ENCODE data around the gene NFKBIZ.

NFKBIZ gene

DNA sequence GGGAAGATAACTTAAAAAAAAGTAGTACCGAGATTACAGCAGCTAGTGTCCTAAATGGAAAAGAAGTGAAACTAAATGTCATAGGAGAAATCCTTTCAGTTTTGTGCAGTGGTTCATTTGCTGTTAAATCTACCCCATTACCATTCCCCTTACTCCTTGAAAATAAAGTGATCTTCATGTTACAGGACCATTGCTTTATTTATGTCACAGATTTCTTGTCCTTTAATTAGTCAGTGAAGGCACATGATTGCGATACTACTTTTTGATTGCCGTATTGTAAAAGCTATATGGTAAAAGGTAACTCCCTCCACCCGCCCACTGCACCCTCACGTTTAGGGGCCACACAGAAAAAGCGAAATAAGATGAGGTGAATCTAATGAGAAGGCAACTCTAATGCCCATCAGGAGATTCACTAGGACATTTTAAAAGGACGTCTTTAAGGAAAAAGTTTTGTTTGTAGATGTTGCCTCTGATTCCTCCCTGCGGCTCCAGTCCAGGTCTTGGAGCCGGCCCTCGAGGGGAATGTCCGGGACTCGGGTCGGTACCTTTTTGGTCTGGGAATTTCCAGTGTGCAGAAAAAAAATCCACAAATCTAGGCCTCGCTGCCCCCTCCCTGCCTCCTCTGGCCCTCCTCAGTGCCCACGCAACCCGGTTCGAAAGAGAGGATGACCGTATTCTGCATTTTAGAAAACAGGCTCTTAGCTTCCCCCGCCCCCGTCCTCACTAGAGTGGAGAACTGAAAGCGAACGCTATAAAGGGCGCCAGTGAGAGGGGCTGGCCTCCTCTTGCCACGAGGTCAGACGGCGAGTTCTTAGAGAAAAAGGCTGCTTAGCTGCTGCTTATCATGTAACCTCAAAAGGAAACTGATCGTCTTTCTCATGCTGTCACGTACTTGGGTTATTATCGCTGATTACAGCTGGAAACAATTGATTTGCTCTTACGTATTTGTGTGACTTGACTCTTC is 21.8 kb upstream of the NFKBIZ start:
- DNase-seq (ENCODE audit: low read depth, low spot score), result peak; percentile 77

- no peak for DNase-seq (ENCODE audit: low read depth, low spot score)
These were observed 21.0 kb upstream of the NFKBIZ start for GRCh38 chr3:101828276-101828675.

DNA sequence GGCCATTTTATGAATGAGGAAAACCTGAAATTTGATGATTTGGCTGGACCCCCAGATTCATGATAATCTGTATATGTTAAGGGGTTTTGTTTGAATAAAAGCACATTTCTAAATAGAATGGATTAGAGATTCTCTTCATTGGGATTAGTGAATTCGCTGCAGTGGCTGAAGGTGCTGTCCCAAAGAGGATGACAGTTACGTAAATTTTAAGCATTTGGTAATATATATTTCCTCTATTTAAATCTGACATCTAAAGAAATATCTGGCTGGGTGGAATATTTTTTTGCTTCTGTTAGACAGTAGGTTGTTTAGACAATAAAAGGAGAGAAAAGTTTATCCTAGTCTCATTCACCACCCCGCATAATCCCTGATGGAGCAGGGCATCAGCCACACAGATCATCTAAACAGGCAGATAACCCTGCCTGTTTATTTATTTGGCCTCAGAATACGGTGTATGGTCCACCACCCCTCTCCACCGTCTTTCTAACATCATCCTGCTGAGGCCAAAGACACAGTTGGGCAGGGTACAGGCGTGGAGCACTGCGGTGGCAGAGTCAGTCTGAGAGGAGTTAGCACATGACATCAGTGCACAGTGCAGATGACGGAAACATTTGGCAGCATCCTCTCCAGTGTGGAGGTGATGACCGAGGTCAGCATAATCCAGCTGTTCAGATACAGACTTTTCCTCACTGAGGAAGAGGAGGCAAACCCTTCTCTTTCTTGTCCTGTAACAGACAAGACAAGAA is 20.4 kb upstream of the NFKBIZ start:
- no peak for DNase-seq (ENCODE audit: low read depth, low spot score)

DNA sequence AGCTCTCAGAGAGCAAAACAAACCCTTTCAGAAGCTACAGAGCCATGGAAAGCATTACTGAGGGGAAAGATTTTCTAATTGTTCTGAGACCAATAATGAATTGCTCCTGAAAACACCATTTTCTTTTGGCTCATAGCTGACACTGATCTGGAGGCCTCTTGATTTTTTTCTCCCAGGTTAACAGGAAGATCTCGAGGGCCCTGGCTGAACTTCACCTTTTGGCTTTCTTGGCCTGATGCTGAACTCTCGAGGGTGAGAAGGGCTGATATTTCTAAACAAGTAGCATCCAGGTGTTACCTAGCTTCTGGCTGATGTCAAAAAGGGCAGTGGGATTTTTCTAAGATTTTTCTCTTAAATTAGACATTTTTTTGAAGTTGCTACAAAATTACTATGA is 19.9 kb upstream of the NFKBIZ start:
- no peak for DNase-seq (ENCODE audit: low read depth, low spot score)

DNA sequence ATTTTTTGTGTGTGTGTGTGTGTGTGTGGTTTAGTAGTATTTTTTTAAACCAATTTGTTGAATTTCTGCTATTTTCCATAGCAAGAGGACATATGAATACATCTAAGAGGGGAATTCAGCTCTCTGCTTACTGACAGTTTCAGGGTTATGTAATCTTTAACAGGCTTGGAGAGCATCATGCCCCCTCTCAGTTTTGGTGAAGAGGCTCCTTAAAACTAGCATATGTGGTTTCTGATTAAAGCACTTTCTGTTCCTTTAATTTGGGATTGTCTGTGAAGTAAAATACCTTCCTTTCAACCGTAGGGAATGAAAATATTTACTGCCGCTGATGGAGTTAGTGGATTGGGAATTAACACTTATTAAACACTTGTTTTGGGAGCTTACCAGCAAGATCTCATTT is 19.4 kb upstream of the NFKBIZ start:
- no peak for DNase-seq (ENCODE audit: low read depth, low spot score)

DNA sequence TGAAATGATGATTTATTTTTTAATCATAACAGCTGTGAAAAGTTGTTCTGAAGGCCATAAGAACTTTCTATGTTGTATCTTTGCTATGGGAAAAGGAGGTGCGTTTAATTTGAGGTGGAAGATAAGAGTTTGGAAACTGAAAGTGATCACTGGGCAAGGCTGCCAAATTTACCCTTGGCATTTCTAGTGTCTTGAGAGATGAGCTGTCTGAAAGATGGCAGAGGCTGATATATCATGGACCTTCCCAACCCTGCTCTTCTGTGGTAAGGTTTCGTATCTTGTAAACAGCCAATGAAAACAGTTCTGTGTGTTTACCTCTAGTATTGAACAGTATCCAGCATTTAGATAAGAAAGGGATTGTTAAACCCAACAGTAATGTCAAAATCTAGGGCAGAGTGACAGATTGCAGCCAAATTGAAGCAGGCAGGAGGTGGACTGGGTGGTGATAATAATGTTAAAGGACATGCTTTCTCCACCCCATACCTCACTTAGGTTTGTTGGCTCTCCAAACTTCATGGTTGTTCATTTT is 15.8 kb upstream of the NFKBIZ start:
- DNase-seq (ENCODE audit: low read depth, low spot score), result no peak

DNA sequence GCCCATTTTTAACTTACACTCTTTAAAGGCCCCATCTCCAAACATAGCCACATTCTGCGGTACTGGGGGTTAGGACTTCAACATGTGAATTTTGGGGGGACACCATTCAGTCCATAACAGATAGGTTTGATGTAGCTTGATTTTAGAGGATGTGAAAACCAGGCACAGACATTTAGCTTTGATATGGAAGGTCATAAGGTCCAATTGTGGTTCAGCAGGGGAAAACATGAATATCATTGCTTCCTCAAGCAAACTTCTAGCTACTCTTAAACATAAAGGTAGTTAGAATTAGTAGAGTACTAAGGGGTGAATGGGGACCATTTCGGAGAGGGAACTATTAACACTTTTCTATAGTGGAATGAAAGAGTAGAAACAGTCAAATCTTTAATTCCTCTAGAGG is 13.6 kb upstream of the NFKBIZ start:
- DNase-seq (ENCODE audit: low read depth, low spot score), result no peak

DNA sequence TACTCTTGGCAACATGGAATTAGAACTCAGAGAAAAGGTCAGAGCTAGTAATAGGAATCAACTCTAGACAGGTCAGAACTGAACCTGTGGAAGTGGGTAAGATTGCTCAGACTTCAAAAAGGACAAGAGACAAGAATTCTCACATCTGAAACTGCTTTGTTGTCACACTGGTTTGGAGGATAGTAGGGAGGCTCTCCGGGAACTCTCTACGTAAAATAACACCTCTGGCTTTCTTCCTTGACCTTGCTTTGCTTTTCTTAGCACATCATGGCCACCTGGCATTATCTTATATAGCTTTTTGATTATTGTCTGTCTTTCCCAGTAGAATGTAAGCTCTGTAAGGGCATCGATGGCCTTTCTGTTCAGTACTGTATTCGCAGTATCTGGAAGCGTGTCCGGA is 13.2 kb upstream of the NFKBIZ start:
- DNase-seq (ENCODE audit: low read depth, low spot score), result no peak

- DNase-seq (ENCODE audit: low read depth, low spot score), result no peak
These were observed 12.4 kb upstream of the NFKBIZ start for GRCh38 chr3:101836652-101837598.

DNA sequence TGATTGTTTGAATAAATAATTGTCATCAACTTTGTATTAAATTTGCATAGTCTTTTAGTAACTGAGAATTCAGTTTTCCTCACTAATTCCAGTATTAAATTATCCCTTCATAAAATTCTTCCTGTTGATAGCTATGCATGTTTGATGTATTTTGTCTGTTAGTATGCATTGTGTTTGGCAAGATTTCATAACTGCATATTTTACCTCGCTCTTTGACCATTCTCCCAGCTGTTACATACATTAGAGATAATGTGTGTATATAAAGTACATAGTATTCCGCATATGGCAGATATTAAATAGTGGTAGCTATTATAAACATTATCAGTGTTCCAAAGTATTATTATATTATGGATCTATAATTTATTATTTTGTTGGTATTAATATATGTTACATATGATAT is 10.6 kb upstream of the NFKBIZ start:
- no peak for DNase-seq (ENCODE audit: low read depth, low spot score)

GRCh38 chr3:101840066-101840465 is 9.2 kb upstream of the NFKBIZ start:
- DNase-seq (ENCODE audit: low read depth, low spot score), result no peak

- DNase-seq (ENCODE audit: low read depth, low spot score), result peak; percentile 88
These were observed 6.9 kb upstream of the NFKBIZ start for GRCh38 chr3:101842245-101842934.

DNA sequence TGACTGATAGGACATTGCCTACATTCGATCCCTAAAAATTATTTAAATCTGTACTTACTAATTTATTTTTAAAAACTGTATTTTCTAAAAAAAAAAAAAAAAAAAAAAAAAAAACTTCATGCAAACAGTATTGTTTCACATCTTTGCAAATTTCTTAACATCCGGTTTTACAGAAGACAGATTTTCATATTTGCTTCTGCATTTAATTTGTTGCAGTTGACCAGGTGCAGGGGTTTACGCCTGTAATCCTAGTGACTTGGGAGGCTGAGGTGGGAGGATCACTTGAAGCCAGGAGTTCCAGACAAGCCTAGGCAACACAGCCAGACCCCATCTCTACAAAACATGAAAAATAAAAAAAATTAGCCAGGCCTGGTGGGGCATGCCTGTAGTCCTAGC is 6.4 kb upstream of the NFKBIZ start:
- no peak for DNase-seq (ENCODE audit: low read depth, low spot score)

GRCh38 chr3:101845425-101845824 is 3.9 kb upstream of the NFKBIZ start:
- no peak for DNase-seq (ENCODE audit: low read depth, low spot score)

- peak; percentile 25 for DNase-seq (ENCODE audit: low read depth, low spot score)
These were observed 2.6 kb upstream of the NFKBIZ start for GRCh38 chr3:101846709-101847108.

GRCh38 chr3:101847328-101847727 is 2.0 kb upstream of the NFKBIZ start:
- no peak for DNase-seq (ENCODE audit: low read depth, low spot score)

DNA sequence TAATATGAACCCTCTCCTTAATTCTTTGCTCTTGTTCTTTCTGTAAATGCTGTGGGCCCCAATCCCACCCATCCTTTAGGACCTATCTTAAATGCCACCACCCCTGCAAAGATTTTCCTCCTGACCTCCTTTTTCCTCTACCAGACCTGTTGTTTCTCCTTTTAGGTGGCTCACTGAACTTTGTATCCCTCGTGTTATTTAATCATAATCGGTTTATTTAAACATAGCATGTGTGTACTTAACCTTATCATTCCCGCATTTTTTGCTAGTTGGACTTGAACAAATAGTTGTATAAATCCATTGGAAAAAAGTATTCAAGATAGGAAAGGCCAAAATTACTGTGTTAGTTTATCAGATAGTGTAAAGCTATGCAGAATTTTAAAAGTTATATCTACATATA is 988 bp upstream of the NFKBIZ start:
- DNase-seq (ENCODE audit: low read depth, low spot score), result no peak

DNA sequence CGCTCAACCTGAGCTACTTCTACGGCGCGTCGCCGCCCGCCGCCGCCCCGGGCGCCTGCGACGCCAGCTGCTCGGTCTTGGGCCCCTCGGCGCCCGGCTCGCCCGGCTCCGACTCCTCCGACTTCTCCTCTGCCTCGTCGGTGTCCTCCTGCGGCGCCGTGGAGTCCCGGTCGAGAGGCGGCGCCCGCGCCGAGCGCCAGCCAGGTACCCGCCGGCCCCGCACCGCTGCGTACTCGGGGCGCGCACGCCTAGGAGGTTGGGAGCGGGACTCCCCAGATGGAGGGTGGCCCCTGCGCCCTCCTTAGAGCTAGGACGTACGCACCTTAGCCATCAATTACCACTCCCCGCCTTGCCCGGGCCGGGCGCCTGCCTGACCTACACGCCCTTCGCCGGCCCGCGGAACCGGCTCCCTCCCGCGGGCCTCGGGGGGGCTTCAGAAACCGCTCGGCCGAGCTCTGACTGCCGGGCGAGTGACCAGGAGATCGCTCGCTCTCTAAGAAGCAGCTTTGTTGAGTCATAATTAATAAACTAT is 466 bp downstream of the NFKBIZ start:
- no peak for DNase-seq (ENCODE audit: low read depth, low spot score)

DNA sequence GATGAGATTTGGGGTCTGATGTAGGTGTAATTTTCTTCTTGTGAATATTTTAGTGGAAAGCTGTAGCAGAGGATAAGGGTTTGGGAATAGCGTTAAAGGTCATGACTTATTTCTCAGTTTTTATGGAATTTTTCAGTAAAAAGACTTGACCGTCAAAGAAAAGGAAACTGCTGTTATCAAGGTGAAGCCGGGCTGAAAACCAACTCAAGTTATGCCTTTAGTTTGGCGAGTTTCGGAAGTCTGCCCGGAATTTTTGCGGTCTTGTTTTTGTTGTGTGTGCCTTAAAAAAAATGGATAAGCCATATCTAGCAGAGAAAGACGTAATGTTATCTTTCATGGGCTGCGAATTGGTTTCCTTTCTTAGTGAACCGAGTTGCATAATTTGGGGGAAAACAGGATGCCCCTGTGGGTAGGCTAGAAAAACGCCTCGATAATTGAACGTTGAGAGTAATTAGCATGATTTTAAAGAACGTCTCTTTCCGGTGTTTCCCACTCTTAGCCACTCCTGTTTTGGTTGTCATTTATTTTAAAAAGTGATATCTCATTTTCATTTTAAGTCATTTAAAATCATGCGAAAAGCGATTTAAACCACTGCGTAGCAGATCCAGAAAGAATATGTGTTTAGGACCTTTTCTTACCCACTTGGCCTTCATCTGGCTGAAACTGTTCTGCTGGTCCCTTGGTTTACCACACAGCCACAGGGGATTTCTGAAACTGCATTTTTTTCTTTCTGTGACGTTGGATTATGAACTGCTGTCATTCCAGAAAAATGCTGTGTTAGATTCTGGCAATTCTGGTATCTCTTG is 1.1 kb downstream of the NFKBIZ start:
- no peak for DNase-seq (ENCODE audit: low read depth, low spot score)
